Measurements from ENCODE around the gene DIPK1A.

Gene DIPK1A

GRCh38 chr1:92833840-92834239, 127.4 kb downstream of the DIPK1A start:
- no peak for DNase-seq

DNA sequence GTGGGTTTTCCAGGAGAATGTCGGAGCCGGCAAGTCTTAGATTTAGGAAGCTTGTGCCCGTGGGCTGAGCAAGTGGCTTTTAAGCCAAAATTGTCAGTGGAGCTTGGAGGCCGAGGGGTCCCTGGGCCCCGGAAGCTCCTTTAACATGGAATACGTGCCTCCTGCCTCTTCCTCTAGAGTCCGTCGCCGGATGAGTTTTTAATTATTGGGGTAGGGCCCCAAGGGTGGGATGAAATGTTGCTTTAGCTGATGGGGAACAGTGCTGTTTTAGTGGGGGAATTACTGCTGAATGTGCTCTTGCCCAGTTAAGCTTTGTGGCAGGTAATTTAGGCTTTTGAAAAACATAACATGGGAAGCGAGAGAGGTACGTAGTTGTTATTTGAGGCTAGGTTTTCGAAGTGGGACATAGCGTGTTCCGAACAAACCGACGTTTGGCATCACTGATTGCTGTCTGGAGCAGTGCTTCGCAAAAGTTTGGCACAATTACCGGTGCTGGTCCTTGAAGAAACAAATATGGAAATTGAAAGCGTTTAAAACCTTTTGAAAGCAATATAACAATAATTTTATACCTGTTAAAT, 128.6 kb downstream of the DIPK1A start:
- DNase-seq: no peak

- peak; percentile 97 for DNase-seq
Observed at GRCh38 chr1:92831762-92832536, 129.3 kb downstream of the DIPK1A start, which contains the start of gene RPL5. RPL5 (plus strand) TSS chr1:92832040; CDS start chr1:92832115, 75 bp downstream.

DNA sequence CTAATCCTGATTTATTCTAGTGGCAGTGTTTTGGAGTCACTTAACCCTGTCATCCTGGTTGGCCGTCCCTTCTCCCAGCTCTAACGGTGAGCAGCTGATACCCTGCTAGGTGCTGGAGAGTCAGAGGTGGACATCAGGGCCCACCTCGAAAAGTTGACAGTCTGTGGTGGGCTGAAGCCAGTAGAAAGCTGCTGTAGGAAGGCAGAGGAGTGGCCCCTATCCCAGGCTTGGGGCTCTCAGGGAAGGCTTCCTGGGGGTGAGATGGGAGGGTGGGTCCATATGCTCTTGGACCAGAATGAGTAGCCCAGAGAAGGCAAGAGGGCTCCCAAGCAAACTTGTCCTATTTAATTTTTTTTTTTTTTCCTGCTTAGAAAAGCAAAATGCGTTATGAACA, 129.9 kb downstream of the DIPK1A start:
- DNase-seq: no peak

- no peak for DNase-seq
Observed at GRCh38 chr1:92826792-92827191, 134.5 kb downstream of the DIPK1A start.

- no peak for DNase-seq
Observed at GRCh38 chr1:92822879-92823278, 138.4 kb downstream of the DIPK1A start.

GRCh38 chr1:92820551-92820950, 140.7 kb downstream of the DIPK1A start:
- DNase-seq: no peak

DNA sequence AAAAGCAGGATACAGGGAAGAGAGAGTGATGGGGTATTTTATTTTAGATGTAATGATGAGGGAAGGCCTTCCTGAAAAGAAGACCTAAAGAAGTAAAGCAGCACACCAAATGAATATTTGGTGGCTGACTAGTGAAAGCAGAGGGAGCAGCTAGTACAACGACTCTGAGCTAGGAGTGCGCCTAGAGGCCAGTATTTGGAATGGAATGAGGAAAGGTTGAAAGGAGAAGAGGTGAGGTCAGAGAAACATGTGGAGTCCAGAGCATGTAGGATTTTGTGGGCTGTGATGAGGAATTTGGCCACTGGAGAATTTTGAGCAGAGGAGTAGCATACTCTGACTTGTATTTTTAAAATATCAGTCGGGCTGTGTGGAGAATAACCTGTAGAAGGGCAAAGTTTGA, 141.2 kb downstream of the DIPK1A start:
- no peak for DNase-seq

- DNase-seq: peak; percentile 5
Observed at GRCh38 chr1:92817986-92818764, 143.1 kb downstream of the DIPK1A start.

DNA sequence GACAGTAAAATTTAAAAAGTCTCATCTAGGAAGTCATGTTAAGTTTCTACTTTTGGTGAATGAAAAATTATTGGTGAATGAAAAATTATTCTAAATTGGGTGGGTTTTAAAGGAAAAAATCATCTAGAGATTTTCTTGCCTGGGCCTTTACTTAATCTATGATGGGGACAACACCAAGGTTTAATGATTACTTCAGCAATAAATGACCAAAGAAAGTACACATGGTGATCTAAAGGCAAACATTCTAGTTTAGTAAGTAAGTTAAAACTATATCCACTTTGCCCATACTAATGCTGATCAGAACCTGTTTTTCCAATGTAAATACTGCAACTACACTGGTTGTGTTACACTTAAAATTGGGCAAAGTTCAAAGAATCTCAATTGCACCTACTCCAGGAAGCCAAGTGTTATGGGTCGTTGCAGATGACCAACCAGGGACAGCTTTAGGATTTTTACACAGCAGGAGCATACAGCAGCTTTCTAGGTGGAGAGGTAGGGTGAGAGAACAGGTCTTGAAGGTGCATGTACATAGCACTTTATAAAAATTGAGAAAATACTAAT, 144.0 kb downstream of the DIPK1A start:
- DNase-seq: no peak

DNA sequence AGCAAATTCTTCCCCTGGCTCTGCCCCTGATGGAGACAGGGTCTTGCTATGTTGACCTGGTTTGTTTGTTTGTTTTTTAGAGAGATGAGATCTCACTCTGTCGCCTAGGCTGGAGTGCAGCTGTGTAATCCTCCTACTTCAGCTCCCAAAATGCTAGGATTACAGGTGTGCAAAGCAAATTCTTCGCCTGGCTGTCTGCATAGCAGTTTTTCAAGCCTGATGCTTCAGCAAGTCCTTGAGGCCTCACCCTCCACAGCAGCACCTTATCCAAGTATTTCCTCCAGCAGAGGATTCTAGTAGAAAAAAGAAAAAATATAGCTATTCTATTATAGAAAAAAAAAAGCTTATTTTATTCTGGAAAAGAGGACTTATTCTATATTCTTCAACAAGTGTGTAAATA, 144.5 kb downstream of the DIPK1A start:
- DNase-seq: no peak

DNA sequence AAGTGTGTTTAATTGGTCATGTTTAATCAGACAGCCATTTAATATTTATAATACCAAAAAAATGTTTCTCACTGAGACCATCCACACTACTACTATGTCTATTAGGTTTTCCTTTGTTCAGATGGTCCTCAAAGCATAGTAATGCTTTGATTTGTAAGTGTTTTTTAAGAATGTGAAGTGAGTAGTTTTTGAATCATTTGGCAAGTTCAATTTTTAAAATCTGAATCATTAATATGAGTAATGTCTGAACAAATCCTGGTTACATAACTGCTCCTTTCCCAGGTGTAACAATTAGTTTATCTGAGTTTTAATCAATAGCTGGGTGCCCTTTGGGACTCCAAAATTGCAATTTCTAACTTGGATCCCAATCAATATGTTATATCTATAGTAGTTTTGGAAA, 152.9 kb downstream of the DIPK1A start:
- no peak for DNase-seq

DNA sequence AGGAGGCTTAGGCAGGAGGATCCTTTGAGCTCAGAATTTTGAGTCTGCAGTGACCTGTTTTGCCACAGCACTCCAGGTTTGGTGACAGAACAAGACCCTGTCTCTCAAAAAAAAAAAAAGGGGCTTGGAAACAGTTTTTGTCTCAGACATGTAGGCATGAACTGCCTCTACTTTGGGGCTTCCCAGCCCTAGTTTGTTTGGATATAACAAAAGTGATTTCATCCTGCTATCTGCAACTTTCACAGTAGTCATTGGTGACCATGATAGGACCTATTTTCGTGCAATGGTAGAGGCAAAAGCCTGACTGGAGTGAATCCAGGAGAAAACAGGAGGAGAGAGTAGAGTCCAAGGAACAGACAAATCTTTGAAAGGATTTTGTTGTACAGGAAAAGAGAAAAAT, 156.0 kb downstream of the DIPK1A start:
- DNase-seq: no peak

GRCh38 chr1:92804721-92805201, 156.5 kb downstream of the DIPK1A start:
- DNase-seq: no peak

- no peak for DNase-seq
Observed at GRCh38 chr1:92803140-92803887, 157.9 kb downstream of the DIPK1A start.

- DNase-seq: no peak
Observed at GRCh38 chr1:92797961-92798360, 163.3 kb downstream of the DIPK1A start.

- no peak for DNase-seq
Observed at GRCh38 chr1:92797297-92797696, 164.0 kb downstream of the DIPK1A start.

DNA sequence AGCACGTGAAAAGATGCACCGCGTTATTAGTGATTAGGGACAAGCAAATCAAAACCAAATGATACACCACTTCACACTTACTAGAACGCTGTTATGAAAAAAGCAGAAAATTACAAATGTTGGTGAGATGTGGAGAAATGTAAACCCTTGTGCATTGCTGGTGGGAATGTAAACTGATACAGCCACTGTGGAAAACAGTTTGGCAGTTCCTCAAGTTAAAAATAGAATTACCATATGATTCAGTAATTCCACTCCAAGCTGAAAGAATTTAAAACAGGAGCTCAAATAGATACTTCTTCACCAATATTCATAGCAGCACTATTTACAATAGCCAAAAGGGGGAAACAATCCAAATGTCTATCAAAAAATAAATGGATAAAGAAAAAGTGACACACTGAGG, 166.1 kb downstream of the DIPK1A start:
- DNase-seq: no peak

DNA sequence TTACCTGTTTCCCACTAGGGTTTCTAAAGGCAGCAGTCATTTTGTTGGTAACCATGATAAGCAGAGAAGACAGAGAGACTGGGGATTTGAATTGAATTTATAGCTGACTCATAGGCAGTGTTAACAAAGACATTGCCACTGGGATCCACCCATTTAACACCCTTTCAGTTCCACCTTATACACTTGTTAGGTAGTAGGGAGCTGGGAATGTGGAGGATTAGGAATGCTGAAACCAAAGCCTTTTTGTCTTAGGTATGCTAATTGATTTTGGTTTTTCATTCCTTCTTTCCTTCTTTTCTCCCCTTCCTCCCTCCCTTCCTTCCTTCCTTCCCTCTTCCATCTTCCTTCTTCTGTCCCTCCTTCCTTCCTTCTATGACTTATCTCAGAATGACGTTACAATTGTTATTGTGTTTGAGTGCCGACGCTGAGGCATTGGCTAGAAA, 168.9 kb downstream of the DIPK1A start:
- DNase-seq: peak; percentile 25

Measured in COR-L47 (cell line).